Choroid plexus epithelial cell (primary cell): Measurements from ENCODE around the gene RFX8.

ENCODE experiments used
- DNase-seq: peaks from one replicate; pipeline ENCODE4 v3.0.0-alpha.2; 2010; ENCODE audit warnings: low read depth
- H3K4me3 ChIP-seq: 2 replicates; pipeline ENCODE4 v1.5.1; 2011; ENCODE audit warnings: low read depth, mild to moderate bottlenecking, control low read depth, low read length, moderate library complexity
- TF ChIP-seq, protein P1 (sequence below): conservative IDR thresholded peaks from 2 replicates; pipeline ENCODE4 v1.5.1; 2011; ENCODE audit warnings: low read depth, mild to moderate bottlenecking, control low read depth, inconsistent platforms, low read length, moderate library complexity

The RFX8 gene

DNA sequence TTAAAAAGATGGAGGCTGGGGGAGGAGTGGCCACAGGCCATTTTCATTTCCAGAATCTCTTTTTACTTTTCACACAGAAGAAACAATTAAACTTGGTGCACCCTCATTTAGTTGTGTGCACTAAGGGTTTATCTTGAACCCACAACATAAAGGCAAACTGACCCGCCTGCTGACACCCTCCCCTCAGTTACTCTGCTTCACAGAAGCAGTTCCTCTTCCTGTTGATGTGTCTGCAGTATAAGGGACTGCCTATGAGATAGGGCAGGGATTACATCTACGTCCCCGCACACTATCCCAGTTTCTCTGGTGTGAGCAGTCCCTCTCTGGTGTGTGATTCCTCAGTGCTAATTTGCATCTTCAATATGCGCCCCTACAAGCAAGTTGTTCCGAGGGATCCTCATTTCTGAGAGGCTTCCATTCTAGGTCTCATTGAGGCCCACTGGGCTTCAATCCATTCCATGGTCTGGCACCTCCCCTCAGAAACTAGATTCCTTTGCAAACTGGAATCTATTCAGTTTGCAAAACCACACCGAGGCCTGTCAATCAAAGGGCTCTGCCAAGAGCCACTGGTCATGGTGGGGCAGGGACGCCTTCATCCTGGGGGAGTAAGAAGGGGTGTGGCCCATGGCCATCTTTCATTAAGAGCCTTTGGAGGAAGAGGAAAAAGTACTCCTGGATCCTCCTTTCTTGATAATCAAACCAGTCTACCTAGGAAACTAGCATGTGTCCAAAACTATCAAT is 99.9 kb downstream of the RFX8 start:
- H3K4me3 ChIP-seq, result no peak overlapping the region
- DNase-seq, result no peak
- TF ChIP-seq, protein P1, sequence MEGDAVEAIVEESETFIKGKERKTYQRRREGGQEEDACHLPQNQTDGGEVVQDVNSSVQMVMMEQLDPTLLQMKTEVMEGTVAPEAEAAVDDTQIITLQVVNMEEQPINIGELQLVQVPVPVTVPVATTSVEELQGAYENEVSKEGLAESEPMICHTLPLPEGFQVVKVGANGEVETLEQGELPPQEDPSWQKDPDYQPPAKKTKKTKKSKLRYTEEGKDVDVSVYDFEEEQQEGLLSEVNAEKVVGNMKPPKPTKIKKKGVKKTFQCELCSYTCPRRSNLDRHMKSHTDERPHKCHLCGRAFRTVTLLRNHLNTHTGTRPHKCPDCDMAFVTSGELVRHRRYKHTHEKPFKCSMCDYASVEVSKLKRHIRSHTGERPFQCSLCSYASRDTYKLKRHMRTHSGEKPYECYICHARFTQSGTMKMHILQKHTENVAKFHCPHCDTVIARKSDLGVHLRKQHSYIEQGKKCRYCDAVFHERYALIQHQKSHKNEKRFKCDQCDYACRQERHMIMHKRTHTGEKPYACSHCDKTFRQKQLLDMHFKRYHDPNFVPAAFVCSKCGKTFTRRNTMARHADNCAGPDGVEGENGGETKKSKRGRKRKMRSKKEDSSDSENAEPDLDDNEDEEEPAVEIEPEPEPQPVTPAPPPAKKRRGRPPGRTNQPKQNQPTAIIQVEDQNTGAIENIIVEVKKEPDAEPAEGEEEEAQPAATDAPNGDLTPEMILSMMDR, result no peak

- TF ChIP-seq, protein P1, result no peak
- H3K4me3 ChIP-seq, result no peak overlapping the region
- no peak for DNase-seq
Observed at GRCh38 chr2:101372792-101373191, 102.1 kb downstream of the RFX8 start.

DNA sequence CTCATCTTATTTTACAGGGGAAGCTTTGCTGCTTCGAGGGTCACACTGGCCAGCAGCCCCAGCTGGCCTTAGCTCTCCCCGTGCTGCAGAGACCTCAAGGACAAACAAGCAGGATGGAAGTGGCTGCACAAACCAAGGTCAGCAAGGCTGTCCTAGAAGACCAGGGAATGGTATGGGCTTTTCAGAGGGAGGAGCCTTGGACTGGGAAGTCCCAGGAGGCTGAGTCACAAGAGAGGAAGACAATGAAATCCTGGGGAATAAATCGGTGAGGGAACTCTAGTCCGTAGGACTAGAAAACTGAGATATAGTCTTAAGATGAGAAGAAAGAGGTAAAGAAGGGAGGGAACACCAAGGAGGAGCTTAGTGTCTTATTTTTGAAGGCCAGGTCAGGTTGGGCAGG is 103.3 kb downstream of the RFX8 start:
- H3K4me3 ChIP-seq, result no peak overlapping the region
- DNase-seq, result no peak
- TF ChIP-seq, protein P1, result no peak

DNA sequence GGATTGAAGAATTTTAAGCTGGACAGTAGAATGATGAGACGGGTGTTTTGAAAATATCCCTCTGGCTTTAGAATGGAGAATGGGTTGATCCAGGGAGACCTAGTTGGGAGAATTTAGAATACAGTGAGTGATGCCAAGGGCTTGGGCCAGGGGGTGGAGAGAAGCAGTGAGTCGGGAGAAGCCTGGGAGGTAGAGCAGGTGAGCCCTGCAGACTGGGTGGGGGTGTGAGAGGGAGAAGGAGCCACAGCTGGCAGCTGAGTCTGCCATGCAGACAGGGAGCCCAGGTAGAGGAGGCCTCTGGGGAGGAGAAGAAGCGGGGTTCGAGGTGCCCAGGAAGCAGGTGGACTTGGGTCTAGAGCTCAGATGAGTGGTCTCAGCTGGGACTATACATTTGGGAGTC is 105.8 kb downstream of the RFX8 start:
- no peak overlapping the region for H3K4me3 ChIP-seq
- no peak for DNase-seq
- TF ChIP-seq, protein P1, result no peak

- no peak for DNase-seq
- TF ChIP-seq, protein P1, result no peak
Observed at GRCh38 chr2:101368376-101368775, 106.5 kb downstream of the RFX8 start.

GRCh38 chr2:101367508-101367907 is 107.4 kb downstream of the RFX8 start:
- TF ChIP-seq, protein P1, result no peak
- no peak for DNase-seq
- H3K4me3 ChIP-seq, result no peak overlapping the region

More at GRCh38 chr2:101368376-101368775, 106.5 kb downstream of the RFX8 start:
- no peak overlapping the region for H3K4me3 ChIP-seq

GRCh38 chr2:101364878-101365277 is 110.0 kb downstream of the RFX8 start:
- no peak overlapping the region for H3K4me3 ChIP-seq
- TF ChIP-seq, protein P1, result no peak
- DNase-seq, result no peak
